ENCODE data around the gene CPT2.

Gene CPT2

GRCh38 chr1:53196485-53197290 is at the start of gene CPT2:
Gene CPT2, plus strand, starts transcription at chr1:53196824. Its CDS starts 120 bp downstream, at chr1:53196944.
- DNase-seq: peak; percentile 93

DNA sequence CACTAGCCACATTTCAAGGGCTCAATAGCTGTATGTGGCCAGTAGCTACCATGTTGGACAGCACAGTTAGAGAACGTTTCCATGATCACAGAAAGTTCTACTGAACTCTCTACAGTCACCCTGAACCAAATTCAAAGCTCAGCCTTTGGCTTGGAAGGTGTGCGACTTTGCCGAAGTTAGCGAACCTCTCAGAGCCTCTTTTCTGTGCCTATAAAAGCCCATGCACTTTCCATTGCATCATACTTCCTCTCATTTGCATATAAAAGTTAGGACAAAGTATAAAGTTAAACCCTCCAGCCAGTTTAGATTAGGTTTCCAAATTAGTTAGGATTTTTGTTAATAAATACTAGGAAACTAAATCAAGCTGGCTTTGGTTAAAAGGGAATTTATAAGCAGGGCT is 49.5 kb upstream of the CPT2 start:
- no peak for DNase-seq

- DNase-seq: no peak
These were observed 48.5 kb upstream of the CPT2 start for GRCh38 chr1:53148123-53148522.

- no peak for DNase-seq
These were observed 42.9 kb upstream of the CPT2 start for GRCh38 chr1:53153752-53154151.

GRCh38 chr1:53154859-53155438 is 41.7 kb upstream of the CPT2 start:
- DNase-seq: no peak

GRCh38 chr1:53155534-53155933 is 41.1 kb upstream of the CPT2 start:
- no peak for DNase-seq

DNA sequence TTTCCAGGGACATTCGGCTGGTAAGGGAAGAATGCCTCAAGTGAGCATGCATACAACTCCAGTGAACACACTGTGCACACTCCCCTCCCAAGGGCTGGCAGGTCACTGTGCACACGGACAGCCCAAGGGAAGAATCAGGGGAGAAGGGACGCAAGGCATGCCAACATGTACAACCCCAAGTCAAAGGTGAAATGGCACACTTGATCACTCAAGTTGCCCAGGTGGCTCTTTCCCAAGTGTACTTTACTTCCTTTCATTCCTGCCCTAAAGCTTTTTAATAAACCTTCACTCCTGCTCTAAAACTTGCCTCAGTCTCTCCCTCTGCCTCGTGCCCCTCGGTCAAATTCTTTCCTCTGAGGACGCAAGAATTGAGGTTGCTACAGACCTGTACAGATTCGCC is 40.7 kb upstream of the CPT2 start:
- DNase-seq: no peak

DNA sequence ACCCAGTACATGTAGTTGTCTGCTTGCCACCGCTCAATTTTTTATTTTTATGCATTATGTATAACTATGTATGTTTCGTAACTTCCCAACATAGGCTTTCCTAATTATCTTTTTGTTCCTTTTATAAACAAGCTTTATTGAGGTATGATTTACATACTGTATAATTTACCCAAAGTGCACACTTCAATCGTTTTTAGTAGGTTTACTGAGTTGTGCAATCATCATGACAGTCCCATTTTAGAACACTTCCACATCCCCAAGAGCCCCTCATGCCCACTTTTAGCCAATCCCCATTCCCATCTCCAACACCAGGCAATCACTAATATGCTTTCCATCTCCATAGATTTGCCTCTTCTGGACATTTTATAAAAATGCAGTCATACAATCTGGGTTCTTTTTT is 39.8 kb upstream of the CPT2 start:
- no peak for DNase-seq

DNA sequence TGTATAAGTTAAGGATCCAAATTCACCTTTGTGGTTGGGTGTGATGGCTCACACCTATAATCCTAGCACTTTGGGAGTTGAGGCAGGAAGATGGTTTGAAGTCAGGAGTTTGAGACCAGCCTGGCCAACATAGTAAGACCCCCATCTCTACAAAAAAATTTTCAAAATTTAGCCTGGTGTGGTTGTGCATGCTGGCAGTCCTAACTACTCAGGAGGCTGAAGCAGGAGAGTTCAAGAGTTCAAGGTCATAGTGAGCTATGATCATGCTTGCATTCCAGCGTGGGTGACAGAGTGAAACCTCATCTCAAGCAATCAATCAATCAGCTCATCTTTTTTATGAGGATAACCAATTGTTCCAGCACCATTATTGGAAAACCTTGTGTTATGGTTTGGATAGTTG is 37.7 kb upstream of the CPT2 start:
- DNase-seq: no peak

DNA sequence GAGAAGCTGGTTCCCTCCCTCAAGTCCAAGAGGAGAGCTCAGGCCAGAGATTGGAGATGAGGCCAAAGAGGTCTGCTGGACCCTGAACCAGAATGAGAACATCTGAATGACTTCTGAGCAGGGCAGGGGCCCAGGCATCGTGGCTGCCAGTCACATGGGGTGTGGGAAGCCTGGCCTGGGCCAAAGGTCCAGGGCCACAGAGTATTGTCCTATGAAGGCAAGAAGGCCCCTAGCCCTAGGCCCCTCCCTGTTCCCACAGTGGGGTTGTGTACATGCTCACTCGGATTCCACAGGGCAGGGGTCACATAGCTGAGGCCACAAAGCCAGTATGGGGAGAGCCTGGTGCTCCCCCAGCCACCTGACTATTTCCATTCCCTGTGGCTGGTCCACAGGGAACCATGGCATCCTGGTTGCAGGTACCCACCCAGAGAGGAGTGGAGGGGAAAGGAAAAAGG is 35.7 kb upstream of the CPT2 start:
- no peak for DNase-seq

GRCh38 chr1:53162621-53163020 is 34.0 kb upstream of the CPT2 start:
- DNase-seq: no peak

GRCh38 chr1:53163291-53163768 is 33.3 kb upstream of the CPT2 start:
- no peak for DNase-seq

DNA sequence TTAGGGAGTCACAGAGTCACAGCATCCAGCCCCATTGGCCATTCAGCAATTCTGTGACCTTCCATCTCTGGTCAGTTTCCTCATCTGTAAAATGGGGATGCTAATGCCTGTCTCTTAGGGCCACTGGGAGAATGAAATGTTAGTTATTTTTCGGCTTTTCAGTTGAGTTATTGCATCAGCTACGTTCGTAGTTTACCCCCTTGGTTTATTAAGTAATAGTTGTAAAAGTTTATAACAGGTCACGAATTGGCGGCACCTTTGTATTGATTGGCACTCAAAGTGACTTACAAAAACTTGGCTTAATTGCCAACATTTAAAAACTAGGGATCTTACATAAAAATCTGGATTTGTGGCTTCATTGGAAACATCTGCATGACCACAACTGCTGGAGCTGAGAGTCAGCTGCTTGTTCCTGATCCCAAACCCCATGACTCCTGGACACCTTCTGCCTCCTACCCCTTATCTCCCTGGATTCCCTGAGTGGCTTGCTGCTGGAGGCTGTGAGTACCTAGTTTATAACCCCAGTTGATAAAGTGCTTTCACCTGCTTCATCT is 31.1 kb upstream of the CPT2 start:
- no peak for DNase-seq

GRCh38 chr1:53166366-53166765 is 30.3 kb upstream of the CPT2 start:
- no peak for DNase-seq

DNA sequence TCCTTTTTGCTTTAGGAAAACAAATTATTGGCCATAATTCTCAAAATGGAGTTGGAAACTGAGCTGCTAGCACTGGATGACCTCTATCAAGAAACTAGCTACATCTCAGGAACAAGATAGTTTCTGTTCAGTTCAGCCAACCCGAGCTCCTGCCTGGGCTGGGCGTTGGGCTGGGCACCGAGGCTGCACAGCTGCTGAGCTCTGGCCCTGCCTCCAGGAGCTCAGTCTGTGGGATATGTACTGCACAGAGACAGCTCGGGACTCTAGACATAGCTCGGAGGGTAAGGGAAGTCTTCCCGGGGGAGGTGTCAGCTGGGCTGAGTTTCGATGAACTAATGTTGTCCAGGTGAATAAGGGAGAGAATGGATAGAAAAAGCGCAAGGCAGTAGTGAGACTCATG is 29.7 kb upstream of the CPT2 start:
- DNase-seq: no peak

GRCh38 chr1:53172426-53173128 is 24.0 kb upstream of the CPT2 start:
- DNase-seq: peak; percentile 31

DNA sequence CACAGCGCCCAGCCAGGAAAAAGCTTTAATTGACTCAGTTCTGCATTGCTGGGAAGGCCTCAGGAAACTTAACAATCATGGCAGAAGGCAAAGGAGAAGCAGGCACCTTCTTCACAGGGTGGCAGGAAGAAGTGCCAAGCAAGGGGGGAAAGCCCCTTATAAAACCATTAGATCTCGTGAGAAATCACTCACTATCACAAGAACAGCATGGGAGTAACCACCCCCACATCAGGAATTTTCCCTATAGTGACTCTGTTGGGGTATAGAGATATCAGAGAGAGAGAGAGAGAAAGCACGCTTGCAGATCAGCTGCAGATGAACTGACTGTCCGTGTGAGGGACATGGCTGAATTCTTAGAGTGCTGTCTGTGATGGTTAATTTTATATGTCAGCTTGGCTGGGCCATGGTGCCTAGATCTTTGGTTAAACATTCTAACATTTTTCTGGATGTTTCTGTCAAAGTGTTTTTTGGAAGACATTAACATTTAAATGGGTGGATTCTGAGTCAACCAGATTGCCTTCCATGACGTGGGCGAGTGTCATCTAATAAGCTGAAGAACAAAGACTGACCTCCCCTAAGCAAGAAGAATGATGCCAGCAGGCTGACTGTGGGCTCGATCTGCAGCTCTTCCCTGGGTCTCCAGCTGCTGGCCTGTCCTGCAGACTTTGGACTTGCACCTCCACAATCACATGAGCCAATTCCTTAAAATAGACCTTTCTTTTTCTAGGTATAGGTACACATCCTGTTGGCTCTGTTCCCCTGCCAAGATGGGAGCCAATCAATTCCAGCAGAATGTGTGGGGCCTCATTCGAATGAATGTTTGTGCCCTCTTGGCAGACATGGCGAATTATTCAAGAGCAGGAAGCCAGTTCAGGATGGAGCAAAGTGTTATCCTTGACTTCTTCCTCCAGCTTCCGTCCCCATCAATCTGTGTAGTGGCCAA is 21.4 kb upstream of the CPT2 start:
- DNase-seq: no peak

DNA sequence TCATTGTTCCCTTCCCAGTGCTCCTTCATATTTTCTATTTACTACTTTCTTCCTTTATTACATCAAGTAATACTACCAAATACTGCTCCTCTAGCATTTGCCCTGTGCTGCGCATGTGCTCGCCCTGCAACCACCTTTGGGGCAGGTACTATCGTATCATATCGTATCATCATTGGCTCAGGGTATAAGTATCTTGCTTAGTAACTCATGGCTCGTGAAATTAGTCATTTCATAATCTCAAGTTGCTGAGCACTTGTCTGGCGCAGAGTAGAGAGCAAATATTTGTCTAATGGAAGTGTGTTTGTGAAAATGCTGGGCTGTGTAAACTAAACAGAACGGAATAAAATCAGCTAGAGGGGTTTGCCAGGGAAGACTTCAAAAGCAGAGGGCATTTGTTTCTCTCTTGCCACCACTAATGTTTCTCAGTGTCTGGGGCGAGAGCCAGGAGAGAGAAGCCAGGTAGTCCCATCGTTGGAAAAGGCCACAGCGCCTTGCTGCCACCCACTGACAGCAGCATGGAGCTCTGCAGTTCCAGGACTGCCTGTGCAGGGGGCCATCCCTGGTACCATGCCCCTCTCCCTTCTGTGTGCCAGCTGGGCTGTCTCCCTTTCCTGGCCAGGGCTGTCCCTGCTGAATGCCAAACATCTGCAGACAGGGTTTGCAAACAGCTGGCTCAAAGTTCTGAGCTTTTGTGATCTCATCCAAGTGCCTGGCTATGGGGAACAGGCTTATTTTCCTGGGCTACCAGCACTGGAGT is 20.0 kb upstream of the CPT2 start:
- DNase-seq: no peak

DNA sequence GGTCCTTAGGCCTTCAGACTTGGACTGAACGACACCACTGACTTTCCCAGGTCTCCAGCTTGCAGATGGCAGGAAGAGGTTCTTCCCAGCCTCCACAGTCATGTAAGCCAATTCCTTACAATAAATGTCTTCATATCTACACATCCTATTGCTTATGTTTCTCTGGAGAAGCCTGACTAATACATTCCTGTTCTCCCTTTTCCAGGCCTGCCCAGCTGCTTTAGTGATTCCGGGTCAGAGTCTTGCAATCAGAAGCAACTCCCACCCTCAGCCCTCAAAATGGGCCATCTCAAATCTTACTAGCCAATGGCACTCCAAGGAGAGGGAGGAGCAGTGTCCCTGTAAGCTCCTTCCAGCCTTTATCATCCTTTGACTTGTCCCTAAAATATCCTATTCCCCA is 16.4 kb upstream of the CPT2 start:
- no peak for DNase-seq

GRCh38 chr1:53180951-53181350 is 15.7 kb upstream of the CPT2 start:
- DNase-seq: no peak

GRCh38 chr1:53182111-53182593 is 14.5 kb upstream of the CPT2 start:
- peak; percentile 74 for DNase-seq

DNA sequence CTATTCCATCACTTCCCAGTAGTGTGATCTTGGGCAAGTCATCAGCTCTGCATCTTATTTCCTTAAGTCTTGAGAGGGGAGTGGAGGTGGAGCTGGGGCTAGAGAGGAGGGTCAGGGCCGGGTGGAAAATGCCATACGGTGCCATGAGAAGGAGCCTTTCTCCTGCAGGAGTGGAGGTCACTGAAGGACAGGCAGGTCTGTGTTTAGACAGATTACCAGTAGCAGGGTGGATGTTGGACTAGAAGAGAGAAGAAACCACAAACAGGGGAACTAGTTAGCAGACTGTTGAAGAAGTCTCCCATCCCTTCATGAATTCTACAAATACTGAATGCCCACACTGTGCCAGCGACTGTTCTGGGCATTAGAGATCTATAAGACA is 13.9 kb upstream of the CPT2 start:
- DNase-seq: no peak
